ENCODE results near the gene C17orf50.
"Not testable (repeated sequence)": the region's sequence is repeated elsewhere in the genome, so short reads cannot be mapped to it uniquely, and the experiment has no call there.

C17orf50 gene

GRCh38 chr17:35735036-35735805, 25.5 kb upstream of the C17orf50 start:
- DNase-seq = no peak

GRCh38 chr17:35736236-35736635, 24.5 kb upstream of the C17orf50 start:
- DNase-seq = no peak

GRCh38 chr17:35738519-35739133, 22.1 kb upstream of the C17orf50 start:
- DNase-seq = no peak

GRCh38 chr17:35740216-35740615, 20.5 kb upstream of the C17orf50 start:
- DNase-seq = no peak

- peak; percentile 21 for DNase-seq
Measured at GRCh38 chr17:35740997-35741931, 19.4 kb upstream of the C17orf50 start.

GRCh38 chr17:35742496-35742895, 18.2 kb upstream of the C17orf50 start:
- no peak for DNase-seq

GRCh38 chr17:35742896-35743477, 17.7 kb upstream of the C17orf50 start:
- no peak for DNase-seq

GRCh38 chr17:35743626-35744328, 16.9 kb upstream of the C17orf50 start:
- no peak for DNase-seq

- DNase-seq = no peak
Measured at GRCh38 chr17:35744830-35745229, 15.9 kb upstream of the C17orf50 start.

GRCh38 chr17:35745246-35745645, 15.4 kb upstream of the C17orf50 start:
- DNase-seq = no peak

- DNase-seq = no peak
Measured at GRCh38 chr17:35745749-35746320, 14.9 kb upstream of the C17orf50 start.

GRCh38 chr17:35747540-35748017, 13.1 kb upstream of the C17orf50 start:
- DNase-seq = peak; percentile 71

- no peak for DNase-seq
Measured at GRCh38 chr17:35748341-35748841, 12.3 kb upstream of the C17orf50 start.

GRCh38 chr17:35748979-35749378, 11.7 kb upstream of the C17orf50 start:
- no peak for DNase-seq

GRCh38 chr17:35749560-35750412, 10.9 kb upstream of the C17orf50 start:
- DNase-seq = no peak

- DNase-seq = no peak
Measured at GRCh38 chr17:35750526-35751395, 9.9 kb upstream of the C17orf50 start.

GRCh38 chr17:35751541-35751940, 9.1 kb upstream of the C17orf50 start:
- DNase-seq = not testable (repeated sequence)

GRCh38 chr17:35752471-35752870, 8.2 kb upstream of the C17orf50 start:
- no peak for DNase-seq

GRCh38 chr17:35752945-35753764, 7.5 kb upstream of the C17orf50 start, which contains the start of gene GAS2L2:
GAS2L2 (minus strand) TSS chr17:35753239; CDS start chr17:35752850, 389 bp downstream.
- no peak for DNase-seq
